ENCODE measurements around the gene HIP1R.

Gene HIP1R

GRCh38 chr12:122830517-122831214 is 4.6 kb upstream of the HIP1R start:
- DNase-seq = no peak

GRCh38 chr12:122834104-122834920 is 945 bp upstream of the HIP1R start:
- DNase-seq = peak; percentile 70

GRCh38 chr12:122835750-122836026 is 431 bp downstream of the HIP1R start:
- no peak for DNase-seq

- DNase-seq = peak; percentile 45
These were observed 1.0 kb downstream of the HIP1R start for GRCh38 chr12:122836027-122836921.

- no peak for DNase-seq
These were observed 2.3 kb downstream of the HIP1R start for GRCh38 chr12:122837306-122838265.

- DNase-seq = no peak
These were observed 3.6 kb downstream of the HIP1R start for GRCh38 chr12:122838841-122839240.

GRCh38 chr12:122839907-122840554 is 4.8 kb downstream of the HIP1R start:
- DNase-seq = no peak

- DNase-seq = no peak
These were observed 5.6 kb downstream of the HIP1R start for GRCh38 chr12:122840580-122841513.

- peak; percentile 20 for DNase-seq
These were observed 6.5 kb downstream of the HIP1R start for GRCh38 chr12:122841544-122842321.

- no peak for DNase-seq
These were observed 7.5 kb downstream of the HIP1R start for GRCh38 chr12:122842505-122843405.

- no peak for DNase-seq
These were observed 8.2 kb downstream of the HIP1R start for GRCh38 chr12:122843455-122843854.

- no peak for DNase-seq
These were observed 9.2 kb downstream of the HIP1R start for GRCh38 chr12:122844366-122844971.

- no peak for DNase-seq
These were observed 10.0 kb downstream of the HIP1R start for GRCh38 chr12:122845041-122845864.

GRCh38 chr12:122845865-122846621 is 10.8 kb downstream of the HIP1R start:
- DNase-seq = peak; percentile 61

GRCh38 chr12:122846622-122847515 is 11.6 kb downstream of the HIP1R start:
- DNase-seq = no peak

GRCh38 chr12:122847516-122847836 is 12.2 kb downstream of the HIP1R start:
- DNase-seq = no peak
